Ishikawa (cell line): ENCODE results near the gene GLI3.

Source experiments
- CEBPB ChIP-seq: IDR thresholded peaks from 2 replicates; pipeline ENCODE4 v1.6.1; 2012
- CREB1 ChIP-seq: IDR thresholded peaks from 2 replicates; pipeline ENCODE4 v1.6.1; 2012; ENCODE audit warnings: low read depth
- EGR1 ChIP-seq: IDR thresholded peaks from 2 replicates; pipeline ENCODE4 v1.6.1; 2012
- EP300 ChIP-seq: IDR thresholded peaks from 2 replicates; pipeline ENCODE4 v1.6.1; 2012; ENCODE audit warnings: borderline replicate concordance
- FOXM1 ChIP-seq: IDR thresholded peaks from 2 replicates; pipeline ENCODE4 v1.6.1; 2012; ENCODE audit warnings: low read depth, borderline replicate concordance
- NFIC ChIP-seq: IDR thresholded peaks from 2 replicates; pipeline ENCODE4 v1.6.1; 2012
- RAD21 ChIP-seq: IDR thresholded peaks from 2 replicates; pipeline ENCODE4 v1.6.1; 2012; ENCODE audit warnings: low read depth
- TAF1 ChIP-seq: IDR thresholded peaks from 2 replicates; pipeline ENCODE4 v1.6.1; 2012; ENCODE audit warnings: low read depth, mild to moderate bottlenecking
- TCF12 ChIP-seq: IDR thresholded peaks from 2 replicates; pipeline ENCODE4 v1.6.1; 2012; ENCODE audit warnings: low read depth
- TEAD4 ChIP-seq: IDR thresholded peaks from 2 replicates; pipeline ENCODE4 v1.6.1; 2012
- YY1 ChIP-seq: IDR thresholded peaks from 2 replicates; pipeline ENCODE4 v1.6.1; 2012; ENCODE audit warnings: low read depth
- ZBTB7A ChIP-seq: IDR thresholded peaks from 2 replicates; pipeline ENCODE4 v1.6.1; 2012; ENCODE audit warnings: low read depth
- TF ChIP-seq, protein P1 (sequence below): IDR thresholded peaks from 2 replicates; pipeline ENCODE4 v1.6.1; 2012
- TF ChIP-seq, protein P2 (sequence below): IDR thresholded peaks from 2 replicates; pipeline ENCODE4 v1.6.1; 2012; ENCODE audit warnings: low read depth, mild to moderate bottlenecking
- TF ChIP-seq, protein P3 (sequence below): IDR thresholded peaks from 2 replicates; pipeline ENCODE4 v1.6.1; 2012

Gene GLI3

DNA sequence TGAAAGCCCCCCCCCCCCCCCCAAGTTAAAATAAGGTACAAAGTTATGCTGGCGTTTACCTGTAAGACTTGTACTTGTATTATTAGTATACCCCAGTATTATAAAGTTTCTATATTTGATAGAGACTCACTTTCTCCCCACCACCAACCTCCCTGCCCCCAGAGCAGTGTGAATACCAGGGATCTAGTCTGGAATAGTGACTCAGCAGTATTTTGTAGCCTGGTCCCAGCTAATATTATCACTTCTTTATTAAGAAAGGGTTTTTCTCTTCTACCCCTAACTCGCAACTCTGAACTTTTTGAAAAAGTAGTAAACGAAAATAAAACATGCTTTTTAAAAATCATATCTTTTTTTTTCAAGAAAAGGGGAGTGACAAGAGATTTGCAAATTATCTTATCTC is 26.7 kb downstream of the GLI3 start:
- TF ChIP-seq NFIC (no peak), YY1 (no peak), EGR1 (no peak), CREB1 (no peak), FOXM1 (no peak), CEBPB (no peak), RAD21 (no peak), ZBTB7A (no peak), TCF12 (no peak), TEAD4 (no peak), EP300 (no peak), TAF1 (no peak)
- TF ChIP-seq, protein P1, sequence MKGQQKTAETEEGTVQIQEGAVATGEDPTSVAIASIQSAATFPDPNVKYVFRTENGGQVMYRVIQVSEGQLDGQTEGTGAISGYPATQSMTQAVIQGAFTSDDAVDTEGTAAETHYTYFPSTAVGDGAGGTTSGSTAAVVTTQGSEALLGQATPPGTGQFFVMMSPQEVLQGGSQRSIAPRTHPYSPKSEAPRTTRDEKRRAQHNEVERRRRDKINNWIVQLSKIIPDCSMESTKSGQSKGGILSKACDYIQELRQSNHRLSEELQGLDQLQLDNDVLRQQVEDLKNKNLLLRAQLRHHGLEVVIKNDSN: no peak
- TF ChIP-seq, protein P2, sequence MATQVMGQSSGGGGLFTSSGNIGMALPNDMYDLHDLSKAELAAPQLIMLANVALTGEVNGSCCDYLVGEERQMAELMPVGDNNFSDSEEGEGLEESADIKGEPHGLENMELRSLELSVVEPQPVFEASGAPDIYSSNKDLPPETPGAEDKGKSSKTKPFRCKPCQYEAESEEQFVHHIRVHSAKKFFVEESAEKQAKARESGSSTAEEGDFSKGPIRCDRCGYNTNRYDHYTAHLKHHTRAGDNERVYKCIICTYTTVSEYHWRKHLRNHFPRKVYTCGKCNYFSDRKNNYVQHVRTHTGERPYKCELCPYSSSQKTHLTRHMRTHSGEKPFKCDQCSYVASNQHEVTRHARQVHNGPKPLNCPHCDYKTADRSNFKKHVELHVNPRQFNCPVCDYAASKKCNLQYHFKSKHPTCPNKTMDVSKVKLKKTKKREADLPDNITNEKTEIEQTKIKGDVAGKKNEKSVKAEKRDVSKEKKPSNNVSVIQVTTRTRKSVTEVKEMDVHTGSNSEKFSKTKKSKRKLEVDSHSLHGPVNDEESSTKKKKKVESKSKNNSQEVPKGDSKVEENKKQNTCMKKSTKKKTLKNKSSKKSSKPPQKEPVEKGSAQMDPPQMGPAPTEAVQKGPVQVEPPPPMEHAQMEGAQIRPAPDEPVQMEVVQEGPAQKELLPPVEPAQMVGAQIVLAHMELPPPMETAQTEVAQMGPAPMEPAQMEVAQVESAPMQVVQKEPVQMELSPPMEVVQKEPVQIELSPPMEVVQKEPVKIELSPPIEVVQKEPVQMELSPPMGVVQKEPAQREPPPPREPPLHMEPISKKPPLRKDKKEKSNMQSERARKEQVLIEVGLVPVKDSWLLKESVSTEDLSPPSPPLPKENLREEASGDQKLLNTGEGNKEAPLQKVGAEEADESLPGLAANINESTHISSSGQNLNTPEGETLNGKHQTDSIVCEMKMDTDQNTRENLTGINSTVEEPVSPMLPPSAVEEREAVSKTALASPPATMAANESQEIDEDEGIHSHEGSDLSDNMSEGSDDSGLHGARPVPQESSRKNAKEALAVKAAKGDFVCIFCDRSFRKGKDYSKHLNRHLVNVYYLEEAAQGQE: no peak
- TF ChIP-seq, protein P3, sequence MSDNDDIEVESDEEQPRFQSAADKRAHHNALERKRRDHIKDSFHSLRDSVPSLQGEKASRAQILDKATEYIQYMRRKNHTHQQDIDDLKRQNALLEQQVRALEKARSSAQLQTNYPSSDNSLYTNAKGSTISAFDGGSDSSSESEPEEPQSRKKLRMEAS: no peak

GRCh38 chr7:42208572-42208971 is 28.4 kb downstream of the GLI3 start:
- TF ChIP-seq FOXM1: no peak
- no peak for TF ChIP-seq CREB1
- no peak for TF ChIP-seq CEBPB
- no peak for TF ChIP-seq EGR1
- TF ChIP-seq TEAD4: no peak
- no peak for TF ChIP-seq NFIC
- no peak for TF ChIP-seq TCF12
- TF ChIP-seq TAF1: no peak
- TF ChIP-seq YY1: no peak

GRCh38 chr7:42207420-42207819 is 29.6 kb downstream of the GLI3 start:
- TF ChIP-seq CEBPB: no peak
- TF ChIP-seq CREB1: no peak
- no peak for TF ChIP-seq FOXM1
- TF ChIP-seq EP300: no peak
- no peak for TF ChIP-seq TCF12
- TF ChIP-seq, protein P1: no peak
- TF ChIP-seq, protein P2: no peak
- TF ChIP-seq RAD21: no peak
- TF ChIP-seq EGR1: no peak

- TF ChIP-seq TAF1 (no peak), NFIC (no peak), TCF12 (no peak), ZBTB7A (no peak), CEBPB (no peak), EP300 (no peak), EGR1 (no peak), CREB1 (no peak)
- TF ChIP-seq, protein P2: no peak
- TF ChIP-seq, protein P3: no peak
These were observed 33.7 kb downstream of the GLI3 start for GRCh38 chr7:42203336-42203735.

GRCh38 chr7:42202601-42203000 is 34.4 kb downstream of the GLI3 start:
- TF ChIP-seq TEAD4 (no peak), TAF1 (no peak)
- TF ChIP-seq, protein P3: no peak
- TF ChIP-seq, protein P1: no peak
